CD4-positive, alpha-beta T cell (primary cell): ENCODE measurements around the gene TPMT. TPM values are rescaled to one million over a fixed set of nuclear protein-coding genes. Genes with fewer than 3 reads are reported as not detected.

ENCODE experiments used
- ATAC-seq: fragments of 200-7000 bp; cut with Tn5 transposase; one replicate; pipeline ENCODE4 v1.10.0; 2022; ENCODE audit warnings: mild to moderate bottlenecking; ENCODE audit not compliant: poor library complexity
- CTCF ChIA-PET: fragments of 350-600 bp; sonication (Branson Sonifier 250); formaldehyde crosslinking; loops from one replicate; lab custom pipeline; 2021; ENCODE audit warnings: antibody characterized with exemption, inconsistent platforms; lab: Charles Lee
- POLR2A ChIA-PET: fragments of 350-600 bp; sonication (Branson Sonifier 250); formaldehyde crosslinking; loops from one replicate; lab custom pipeline; 2021; ENCODE audit warnings: antibody characterized with exemption, inconsistent platforms; lab: Charles Lee
- DNase-seq, 14 experiments: peaks; one replicate each; pipeline ENCODE4 v3.0.0-alpha.2; 2013 to 2020; ENCODE audit warnings: mixed read lengths in 2 of 14
- H3K27ac ChIP-seq, 2 donors: one replicate each; pipeline versions ENCODE4 v1.5.1 to v1.7.0; 2013; ENCODE audit warnings: low read length in 2 of 2, low read depth in 1 of 2, mild to moderate bottlenecking in 1 of 2
- H3K27me3 ChIP-seq, 2 experiments: 1 replicate in 1 of 2; 2 replicates in 1 of 2; pipeline versions ENCODE4 v1.6.1 to v1.7.0; 2013; ENCODE audit warnings: low read length in 2 of 2, control low read depth in 1 of 2, mild to moderate bottlenecking in 1 of 2, moderate library complexity in 1 of 2; ENCODE audit not compliant: insufficient read depth in 2 of 2, control insufficient read depth in 1 of 2
- H3K36me3 ChIP-seq: one replicate; pipeline ENCODE4 v1.6.1; 2013; ENCODE audit warnings: low read length, control low read depth; ENCODE audit not compliant: insufficient read depth
- H3K4me1 ChIP-seq: one replicate; pipeline ENCODE4 v1.6.1; 2013; ENCODE audit warnings: low read length, control low read depth; ENCODE audit not compliant: insufficient read depth
- H3K4me3 ChIP-seq: one replicate; pipeline ENCODE4 v1.5.1; 2013; ENCODE audit warnings: mild to moderate bottlenecking, low read length, moderate library complexity
- H3K9me3 ChIP-seq, 2 experiments: 1 replicate in 1 of 2; 2 replicates in 1 of 2; pipeline versions ENCODE4 v1.6.1 to v1.7.0; 2013; ENCODE audit warnings: low read length in 2 of 2, mild to moderate bottlenecking in 2 of 2, control low read depth in 1 of 2, moderate library complexity in 1 of 2; ENCODE audit not compliant: control insufficient read depth in 1 of 2, insufficient read depth in 1 of 2
- H3K27ac Mint-ChIP-seq: one replicate; pipeline ENCODE4 v1.8.0; 2020; ENCODE audit warnings: mixed read lengths
- H3K27me3 Mint-ChIP-seq: one replicate; pipeline ENCODE4 v1.8.0; 2021; ENCODE audit warnings: mixed read lengths
- H3K36me3 Mint-ChIP-seq: one replicate; pipeline ENCODE4 v1.8.0; 2021; ENCODE audit warnings: low read depth, mixed read lengths
- H3K4me1 Mint-ChIP-seq: one replicate; pipeline ENCODE4 v1.8.0; 2021; ENCODE audit warnings: low read depth, mixed read lengths
- H3K4me3 Mint-ChIP-seq: one replicate; pipeline ENCODE4 v1.8.0; 2020; ENCODE audit warnings: mild to moderate bottlenecking, mixed read lengths
- H3K9me3 Mint-ChIP-seq: one replicate; pipeline ENCODE4 v1.8.0; 2020; ENCODE audit warnings: mixed read lengths
- intact Hi-C, 2 experiments: fragments of 100-400 bp; cut with DNase I in 1 of 2; cut with micrococcal nuclease in 1 of 2; formaldehyde crosslinking; loops; one replicate each; pipeline versions ENCODE4 v1.15.1 to v1.9.0; 2023 to 2025; cut with DNase I, micrococcal nuclease
- total RNA-seq, 174 experiments: library from RNA in 2 of 174; stranded (reverse) in 2 of 174; gene quantifications; one replicate each; pipeline ENCODE4 v1.2.3 and lab custom pipeline; 2021 to 2026
- TF ChIP-seq, protein P1 (sequence below): fragments of 200-600 bp; IDR thresholded peaks from one replicate; pipeline ENCODE4 v1.8.0; 2022; ENCODE audit warnings: antibody characterized with exemption, mild to moderate bottlenecking

TPMT gene
- total RNA-seq, 2 experiments from 2014 or later = 3.2 to 3.3 TPM

- Mint-ChIP-seq H3K4me3 (no peak overlapping the region), H3K36me3 (peaks cover 57% of the 10 kb centered on the region), H3K4me1 (peaks cover 3% of the 10 kb centered on the region), H3K9me3 (no peaks in the 10 kb centered on the region), H3K27me3 (no peaks in the 10 kb centered on the region), H3K27ac (no peak overlapping the region)
- H3K4me3 ChIP-seq = no peak overlapping the region
- H3K36me3 ChIP-seq = peaks cover 20% of the 10 kb centered on the region
- H3K27me3 ChIP-seq = no peaks in the 10 kb centered on the region
- no peaks in the 10 kb centered on the region for H3K4me1 ChIP-seq
- TF ChIP-seq, protein P1, sequence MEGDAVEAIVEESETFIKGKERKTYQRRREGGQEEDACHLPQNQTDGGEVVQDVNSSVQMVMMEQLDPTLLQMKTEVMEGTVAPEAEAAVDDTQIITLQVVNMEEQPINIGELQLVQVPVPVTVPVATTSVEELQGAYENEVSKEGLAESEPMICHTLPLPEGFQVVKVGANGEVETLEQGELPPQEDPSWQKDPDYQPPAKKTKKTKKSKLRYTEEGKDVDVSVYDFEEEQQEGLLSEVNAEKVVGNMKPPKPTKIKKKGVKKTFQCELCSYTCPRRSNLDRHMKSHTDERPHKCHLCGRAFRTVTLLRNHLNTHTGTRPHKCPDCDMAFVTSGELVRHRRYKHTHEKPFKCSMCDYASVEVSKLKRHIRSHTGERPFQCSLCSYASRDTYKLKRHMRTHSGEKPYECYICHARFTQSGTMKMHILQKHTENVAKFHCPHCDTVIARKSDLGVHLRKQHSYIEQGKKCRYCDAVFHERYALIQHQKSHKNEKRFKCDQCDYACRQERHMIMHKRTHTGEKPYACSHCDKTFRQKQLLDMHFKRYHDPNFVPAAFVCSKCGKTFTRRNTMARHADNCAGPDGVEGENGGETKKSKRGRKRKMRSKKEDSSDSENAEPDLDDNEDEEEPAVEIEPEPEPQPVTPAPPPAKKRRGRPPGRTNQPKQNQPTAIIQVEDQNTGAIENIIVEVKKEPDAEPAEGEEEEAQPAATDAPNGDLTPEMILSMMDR = no peak
- H3K9me3 ChIP-seq = no peaks in the 10 kb centered on the region
- ATAC-seq (no peak), DNase-seq (no peak)
- intact Hi-C loops = no loop called here
- POLR2A ChIA-PET = no interaction called here
- H3K27ac ChIP-seq = no peak overlapping the region
- CTCF ChIA-PET = no interaction called here
Observed at GRCh38 chr6:18132346-18132745, 22.5 kb downstream of the TPMT start.

DNA sequence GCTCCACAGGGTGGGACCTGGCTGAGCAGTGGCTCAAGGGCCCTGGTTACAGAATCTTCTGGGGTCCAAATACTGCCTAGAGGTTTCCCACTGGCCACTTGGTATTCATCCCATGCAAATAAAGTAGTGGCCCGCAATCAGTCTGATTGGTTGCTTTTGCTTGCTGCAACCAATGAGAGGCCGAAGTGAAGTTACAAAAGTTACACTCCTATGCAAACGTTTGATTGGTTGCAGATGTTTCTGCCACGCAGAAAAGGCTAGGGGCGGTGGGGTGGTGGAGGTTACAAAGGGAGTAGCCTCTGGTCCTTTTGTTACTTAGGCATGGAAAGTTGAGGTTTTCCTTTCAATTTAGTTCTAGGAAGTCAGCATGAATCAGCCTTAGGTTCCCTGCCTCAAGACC is 28.8 kb downstream of the TPMT start:
- no peak overlapping the region for H3K4me3 Mint-ChIP-seq
- H3K4me1 Mint-ChIP-seq = peaks cover 11% of the 10 kb centered on the region
- Histone ChIP-seq H3K4me3 (no peak overlapping the region), H3K27ac (no peak overlapping the region), H3K4me1 (peaks cover 13% of the 10 kb centered on the region), H3K36me3 (peaks cover 6% of the 10 kb centered on the region), H3K9me3 (peaks cover 0 to 9% of the 10 kb centered on the region in 2 experiments), H3K27me3 (no peaks in the 10 kb centered on the region)
- H3K27ac Mint-ChIP-seq = no peak overlapping the region
- ChIA-PET POLR2A (no interaction called here), CTCF (no interaction called here)
- intact Hi-C loops = loop anchor here in 1 of 2 experiments (10.0 kb wide), 1 partner anchor 379 kb away; no protein-coding TSS in a partner anchor
- ATAC-seq (no peak), DNase-seq (no peak)
- TF ChIP-seq, protein P1 = no peak
- H3K9me3 Mint-ChIP-seq = no peaks in the 10 kb centered on the region
- peaks cover 13% of the 10 kb centered on the region for H3K27me3 Mint-ChIP-seq
- peaks cover 10% of the 10 kb centered on the region for H3K36me3 Mint-ChIP-seq

- intact Hi-C loops = loop anchor here (1.0 to 10.0 kb wide), 2 partner anchors 382 to 966 kb away; no protein-coding TSS in a partner anchor
- H3K4me3 Mint-ChIP-seq = peak within 1 kb of the TSS; percentile 86
- peak; percentile 31 to 87 (median 64) for DNase-seq
- ChIA-PET POLR2A (no interaction called here), CTCF (no interaction called here)
- Histone ChIP-seq H3K4me3 (peak within 1 kb of the TSS; percentile 39), H3K9me3 (peaks cover 0 to 9% of the 10 kb centered on the region in 2 experiments), H3K36me3 (no peaks in the 10 kb centered on the region), H3K27me3 (no peaks in the 10 kb centered on the region), H3K4me1 (peaks cover 13% of the 10 kb centered on the region), H3K27ac (no peak within 1 kb of the TSS)
- TF ChIP-seq, protein P1 = peak; percentile 42
- no peak within 1 kb of the TSS for H3K27ac Mint-ChIP-seq
- H3K9me3 Mint-ChIP-seq = no peaks in the 10 kb centered on the region
- peaks cover 13% of the 10 kb centered on the region for H3K4me1 Mint-ChIP-seq
- H3K36me3 Mint-ChIP-seq = peaks cover 4% of the 10 kb centered on the region
- ATAC-seq = peak; percentile 93
- H3K27me3 Mint-ChIP-seq = peaks cover 32% of the 10 kb centered on the region
Observed at GRCh38 chr6:18122128-18123093, 32.5 kb downstream of the TPMT start, which contains the start of gene NHLRC1. NHLRC1 (minus strand) TSS chr6:18122677; CDS start chr6:18122606, 71 bp downstream.
